ENCODE measurements around the gene PSMF1.

The PSMF1 gene

DNA sequence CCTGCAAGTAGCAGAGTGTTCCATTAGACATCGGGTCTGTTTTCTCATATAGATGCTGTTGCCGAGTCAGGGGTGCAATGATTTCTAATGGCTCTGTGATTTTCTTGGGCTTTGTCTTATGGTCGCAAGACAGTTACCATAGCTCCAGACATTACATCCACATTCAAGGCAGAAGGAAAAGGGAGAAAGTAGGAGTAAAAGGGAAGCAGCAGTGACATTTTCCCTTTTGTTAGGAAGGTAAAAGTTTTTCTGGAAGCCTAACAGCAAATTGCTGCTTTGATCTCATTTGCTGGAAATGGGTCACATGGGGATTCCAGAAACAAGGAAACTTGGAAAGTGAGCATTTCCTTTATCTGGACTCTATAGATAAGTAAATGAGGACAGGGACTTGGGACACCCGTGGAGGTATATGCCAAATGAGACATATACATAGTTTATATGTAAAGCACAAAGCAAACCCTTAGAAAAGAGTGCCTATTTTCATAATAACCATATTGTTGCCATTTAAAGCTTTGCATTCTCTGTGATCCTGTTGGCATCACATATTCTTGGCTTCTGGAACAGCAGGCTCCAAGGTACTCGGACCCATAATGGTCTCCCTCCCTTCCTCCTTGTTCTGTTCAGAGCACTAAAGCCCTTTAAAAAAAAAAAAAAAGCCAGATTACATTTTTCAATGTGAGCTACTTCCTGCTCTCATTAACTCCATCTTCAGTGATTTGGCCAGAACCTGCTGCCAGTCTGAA is 84.5 kb downstream of the PSMF1 start, which contains the start of gene C20orf202:
Gene C20orf202, plus strand, starts transcription at position 693 of the 743 bp plus-strand sequence. CDS start 132 bp downstream, outside the sequence.
- Mint-ChIP-seq H3K9me3 (no peaks in the 10 kb centered on the region), H3K27ac (no peak within 1 kb of the TSS), H3K27me3 (ENCODE audit: low read depth, poor library complexity) (peaks cover 15% of the 10 kb centered on the region), H3K4me1 (no peaks in the 10 kb centered on the region), H3K4me3 (no peak within 1 kb of the TSS), H3K36me3 (ENCODE audit: low read depth) (no peaks in the 10 kb centered on the region)
- no peak for DNase-seq
- TF ChIP-seq, protein P1, sequence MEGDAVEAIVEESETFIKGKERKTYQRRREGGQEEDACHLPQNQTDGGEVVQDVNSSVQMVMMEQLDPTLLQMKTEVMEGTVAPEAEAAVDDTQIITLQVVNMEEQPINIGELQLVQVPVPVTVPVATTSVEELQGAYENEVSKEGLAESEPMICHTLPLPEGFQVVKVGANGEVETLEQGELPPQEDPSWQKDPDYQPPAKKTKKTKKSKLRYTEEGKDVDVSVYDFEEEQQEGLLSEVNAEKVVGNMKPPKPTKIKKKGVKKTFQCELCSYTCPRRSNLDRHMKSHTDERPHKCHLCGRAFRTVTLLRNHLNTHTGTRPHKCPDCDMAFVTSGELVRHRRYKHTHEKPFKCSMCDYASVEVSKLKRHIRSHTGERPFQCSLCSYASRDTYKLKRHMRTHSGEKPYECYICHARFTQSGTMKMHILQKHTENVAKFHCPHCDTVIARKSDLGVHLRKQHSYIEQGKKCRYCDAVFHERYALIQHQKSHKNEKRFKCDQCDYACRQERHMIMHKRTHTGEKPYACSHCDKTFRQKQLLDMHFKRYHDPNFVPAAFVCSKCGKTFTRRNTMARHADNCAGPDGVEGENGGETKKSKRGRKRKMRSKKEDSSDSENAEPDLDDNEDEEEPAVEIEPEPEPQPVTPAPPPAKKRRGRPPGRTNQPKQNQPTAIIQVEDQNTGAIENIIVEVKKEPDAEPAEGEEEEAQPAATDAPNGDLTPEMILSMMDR (IDR thresholded peaks at IDR 0.05) = no peak

DNA sequence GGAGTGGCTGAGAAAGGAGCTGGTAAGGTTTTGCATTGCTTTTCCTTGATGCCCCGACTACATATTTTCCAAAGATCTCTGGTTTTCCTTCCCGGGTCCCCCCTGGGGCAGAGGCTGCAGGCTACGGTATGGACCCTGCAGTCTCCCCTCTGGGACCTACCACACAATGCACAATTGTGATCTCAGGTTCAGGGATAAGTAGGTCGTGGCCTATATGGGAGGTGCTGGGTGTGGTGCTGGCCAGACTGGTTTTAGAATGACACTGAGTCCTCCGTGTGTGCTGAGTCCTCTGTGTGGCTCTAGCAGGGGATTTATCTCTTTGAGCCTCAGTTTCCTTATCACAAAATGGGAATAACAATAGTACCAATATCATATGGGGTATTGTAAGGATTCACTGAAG is 85.2 kb downstream of the PSMF1 start:
- H3K4me1 Mint-ChIP-seq = no peaks in the 10 kb centered on the region
- no peak overlapping the region for H3K27ac Mint-ChIP-seq
- no peaks in the 10 kb centered on the region for H3K36me3 Mint-ChIP-seq (ENCODE audit: low read depth)
- no peak for DNase-seq
- H3K9me3 Mint-ChIP-seq = no peaks in the 10 kb centered on the region
- peaks cover 21% of the 10 kb centered on the region for H3K27me3 Mint-ChIP-seq (ENCODE audit: low read depth, poor library complexity)
- no peak overlapping the region for H3K4me3 Mint-ChIP-seq
- TF ChIP-seq, protein P1 (IDR thresholded peaks at IDR 0.05) = no peak

DNA sequence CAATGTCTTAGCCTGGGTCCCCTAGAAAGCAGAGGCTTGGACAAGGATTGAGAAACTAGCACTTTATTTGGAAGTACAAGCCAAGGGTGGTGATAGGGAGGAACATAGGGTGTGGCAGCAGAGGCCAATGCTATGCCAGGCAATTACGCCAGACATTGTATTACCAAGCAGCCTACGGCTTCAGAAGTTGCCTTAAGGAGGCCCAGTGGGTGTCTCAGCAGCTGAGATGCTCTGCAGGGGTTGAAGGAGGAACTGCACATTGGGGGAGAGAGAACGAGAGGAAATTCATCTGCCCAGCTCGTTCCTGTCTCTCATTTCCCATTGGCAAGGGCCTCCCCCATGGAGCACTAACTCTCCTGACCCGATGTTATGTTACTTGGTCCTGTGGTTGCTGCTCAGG is 85.7 kb downstream of the PSMF1 start:
- Mint-ChIP-seq H3K27me3 (ENCODE audit: low read depth, poor library complexity) (peaks cover 24% of the 10 kb centered on the region), H3K4me3 (no peak overlapping the region), H3K27ac (no peak overlapping the region), H3K9me3 (no peaks in the 10 kb centered on the region), H3K4me1 (no peaks in the 10 kb centered on the region), H3K36me3 (ENCODE audit: low read depth) (no peaks in the 10 kb centered on the region)
- DNase-seq = no peak
- TF ChIP-seq, protein P1 (IDR thresholded peaks at IDR 0.05) = no peak

DNA sequence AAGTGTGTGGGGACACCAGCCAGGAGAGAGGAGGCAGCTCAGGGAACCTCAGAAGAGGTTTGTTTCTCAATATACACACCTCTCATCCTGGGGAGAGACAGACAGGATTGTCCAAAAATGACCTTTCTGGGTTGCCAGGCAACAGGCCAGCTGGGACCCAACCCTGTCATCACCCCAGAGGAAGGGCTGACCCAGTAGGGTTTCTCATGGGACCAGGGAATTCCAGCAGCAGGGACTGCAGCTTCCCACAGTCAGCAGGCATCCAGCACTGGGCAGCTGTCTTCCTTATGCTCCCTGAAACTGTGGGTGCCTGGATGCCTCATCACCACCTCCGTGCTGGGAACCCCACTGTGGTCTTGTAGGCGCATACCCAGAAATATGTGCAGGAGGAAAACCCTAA is 86.2 kb downstream of the PSMF1 start:
- Mint-ChIP-seq H3K36me3 (ENCODE audit: low read depth) (no peaks in the 10 kb centered on the region), H3K4me1 (no peaks in the 10 kb centered on the region), H3K27ac (no peak overlapping the region), H3K9me3 (no peaks in the 10 kb centered on the region), H3K4me3 (no peak overlapping the region), H3K27me3 (ENCODE audit: low read depth, poor library complexity) (peaks cover 28% of the 10 kb centered on the region)
- no peak for DNase-seq
- TF ChIP-seq, protein P1 (IDR thresholded peaks at IDR 0.05) = no peak

DNA sequence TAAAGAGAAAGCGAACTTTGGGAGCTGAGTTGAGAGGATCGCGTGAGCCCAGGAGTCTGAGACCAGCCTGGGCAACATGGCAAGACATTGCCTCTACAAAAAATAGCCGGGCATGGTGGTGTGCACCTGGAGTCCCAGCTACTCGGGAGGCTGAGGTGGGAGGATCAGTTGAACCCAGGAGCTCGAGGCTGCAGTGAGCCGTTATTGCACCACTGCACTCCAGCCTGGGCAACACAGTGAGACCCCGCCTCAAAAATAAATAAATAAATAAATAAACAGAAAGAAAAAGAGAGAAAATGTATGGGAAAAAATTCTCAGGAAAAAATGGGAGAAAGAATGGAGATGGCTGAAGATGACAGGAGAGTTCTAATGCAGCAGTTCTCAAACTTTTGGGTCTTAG is 87.4 kb downstream of the PSMF1 start:
- Mint-ChIP-seq H3K9me3 (no peaks in the 10 kb centered on the region), H3K36me3 (ENCODE audit: low read depth) (no peaks in the 10 kb centered on the region), H3K27me3 (ENCODE audit: low read depth, poor library complexity) (peaks cover 36% of the 10 kb centered on the region), H3K4me1 (no peaks in the 10 kb centered on the region), H3K4me3 (no peak overlapping the region), H3K27ac (no peak overlapping the region)
- TF ChIP-seq, protein P1 (IDR thresholded peaks at IDR 0.05) = no peak
- DNase-seq = no peak

Data from nephron progenitor cell (in vitro differentiated cells).